ENCODE data around the gene VMAC.
"Not testable (repeated sequence)": the region's sequence is repeated elsewhere in the genome, so short reads cannot be mapped to it uniquely, and the experiment has no call there.

The VMAC gene

GRCh38 chr19:5904352-5905113 is at the start of gene VMAC:
VMAC (plus strand) TSS chr19:5904872; CDS start chr19:5904891, 19 bp downstream.
- peak; percentile 100 for DNase-seq

- not testable (repeated sequence) for DNase-seq
Observed at GRCh38 chr19:5855151-5855550, 49.5 kb upstream of the VMAC start.

GRCh38 chr19:5857203-5858081 is 47.2 kb upstream of the VMAC start:
- no peak for DNase-seq

- no peak for DNase-seq
Observed at GRCh38 chr19:5863030-5863665, 41.5 kb upstream of the VMAC start.

GRCh38 chr19:5864013-5864720 is 40.5 kb upstream of the VMAC start:
- no peak for DNase-seq

GRCh38 chr19:5864725-5865486 is 39.8 kb upstream of the VMAC start:
- no peak for DNase-seq

- no peak for DNase-seq
Observed at GRCh38 chr19:5865772-5866171, 38.9 kb upstream of the VMAC start.

- no peak for DNase-seq
Observed at GRCh38 chr19:5867201-5868136, 37.2 kb upstream of the VMAC start.

GRCh38 chr19:5870986-5871394 is 33.7 kb upstream of the VMAC start:
- no peak for DNase-seq

- DNase-seq: no peak
Observed at GRCh38 chr19:5873617-5874199, 31.0 kb upstream of the VMAC start.

- not testable (repeated sequence) for DNase-seq
Observed at GRCh38 chr19:5874496-5874895, 30.2 kb upstream of the VMAC start.

- DNase-seq: no peak
Observed at GRCh38 chr19:5877427-5877826, 27.2 kb upstream of the VMAC start.

- DNase-seq: no peak
Observed at GRCh38 chr19:5877882-5878281, 26.8 kb upstream of the VMAC start.

- no peak for DNase-seq
Observed at GRCh38 chr19:5880196-5880595, 24.5 kb upstream of the VMAC start.

- DNase-seq: no peak
Observed at GRCh38 chr19:5880604-5881078, 24.0 kb upstream of the VMAC start.

GRCh38 chr19:5881543-5882299 is 23.0 kb upstream of the VMAC start:
- DNase-seq: peak; percentile 16 to 64

- no peak for DNase-seq
Observed at GRCh38 chr19:5882421-5882968, 22.2 kb upstream of the VMAC start.

- DNase-seq: not testable (repeated sequence)
Observed at GRCh38 chr19:5883157-5883873, 21.4 kb upstream of the VMAC start.
